ENCODE data around the gene KPNA2.
"Not testable (repeated sequence)": the region's sequence is repeated elsewhere in the genome, so short reads cannot be mapped to it uniquely, and the experiment has no call there.

The KPNA2 gene

GRCh38 chr17:68013385-68013784 is 22.1 kb upstream of the KPNA2 start:
- H3K27ac Mint-ChIP-seq = no peak overlapping the region
- peaks cover 8% of the 10 kb centered on the region for H3K4me1 Mint-ChIP-seq
- H3K4me3 Mint-ChIP-seq = no peak overlapping the region
- no peaks in the 10 kb centered on the region for H3K36me3 Mint-ChIP-seq
- no peak for ATAC-seq
- no peak for DNase-seq (ENCODE audit: low spot score in 2 of 2)
- H3K9me3 Mint-ChIP-seq = no peaks in the 10 kb centered on the region

- Mint-ChIP-seq H3K4me1 (peaks cover 17% of the 10 kb centered on the region), H3K9me3 (no peaks in the 10 kb centered on the region), H3K4me3 (no peak overlapping the region), H3K27ac (no peak overlapping the region), H3K36me3 (peaks cover 12% of the 10 kb centered on the region)
- no peak for ATAC-seq
- DNase-seq (ENCODE audit: low spot score in 2 of 2) = no peak
These were observed 20.3 kb upstream of the KPNA2 start for GRCh38 chr17:68015081-68015723.

- Mint-ChIP-seq H3K4me1 (peaks cover 15% of the 10 kb centered on the region), H3K27ac (no peak overlapping the region), H3K9me3 (no peaks in the 10 kb centered on the region), H3K4me3 (no peak overlapping the region), H3K36me3 (peaks cover 21% of the 10 kb centered on the region)
- DNase-seq (ENCODE audit: low spot score in 2 of 2) = no peak
- no peak for ATAC-seq
These were observed 18.7 kb upstream of the KPNA2 start for GRCh38 chr17:68016838-68017237.

GRCh38 chr17:68018493-68018892 is 17.0 kb upstream of the KPNA2 start:
- H3K4me3 Mint-ChIP-seq; H3K27ac Mint-ChIP-seq; H3K9me3 Mint-ChIP-seq; ATAC-seq; DNase-seq (ENCODE audit: low spot score in 2 of 2): not testable (repeated sequence)
- H3K36me3 Mint-ChIP-seq = peaks cover 21% of the 10 kb centered on the region
- H3K4me1 Mint-ChIP-seq = peaks cover 15% of the 10 kb centered on the region

GRCh38 chr17:68019336-68019674 is 16.2 kb upstream of the KPNA2 start:
- no peaks in the 10 kb centered on the region for H3K9me3 Mint-ChIP-seq
- H3K4me1 Mint-ChIP-seq = peaks cover 15% of the 10 kb centered on the region
- H3K4me3 Mint-ChIP-seq = peak overlapping the region; percentile 83
- ATAC-seq (no peak), DNase-seq (ENCODE audit: low spot score in 2 of 2) (no peak)
- peak overlapping the region; percentile 100 for H3K27ac Mint-ChIP-seq
- H3K36me3 Mint-ChIP-seq = peaks cover 21% of the 10 kb centered on the region

GRCh38 chr17:68019675-68020408 is 15.7 kb upstream of the KPNA2 start:
- ATAC-seq (peak; percentile 93), DNase-seq (ENCODE audit: low spot score in 2 of 2) (peak; percentile 99 to 100)
- peak overlapping the region; percentile 83 for H3K4me3 Mint-ChIP-seq
- H3K27ac Mint-ChIP-seq = peak overlapping the region; percentile 100
- H3K9me3 Mint-ChIP-seq = no peaks in the 10 kb centered on the region
- peaks cover 15% of the 10 kb centered on the region for H3K4me1 Mint-ChIP-seq
- peaks cover 21% of the 10 kb centered on the region for H3K36me3 Mint-ChIP-seq

GRCh38 chr17:68020409-68020756 is 15.2 kb upstream of the KPNA2 start:
- peaks cover 21% of the 10 kb centered on the region for H3K36me3 Mint-ChIP-seq
- H3K27ac Mint-ChIP-seq = peak overlapping the region; percentile 100
- peak overlapping the region; percentile 83 for H3K4me3 Mint-ChIP-seq
- H3K4me1 Mint-ChIP-seq = peaks cover 15% of the 10 kb centered on the region
- no peaks in the 10 kb centered on the region for H3K9me3 Mint-ChIP-seq
- ATAC-seq (no peak), DNase-seq (ENCODE audit: low spot score in 2 of 2) (no peak)

DNA sequence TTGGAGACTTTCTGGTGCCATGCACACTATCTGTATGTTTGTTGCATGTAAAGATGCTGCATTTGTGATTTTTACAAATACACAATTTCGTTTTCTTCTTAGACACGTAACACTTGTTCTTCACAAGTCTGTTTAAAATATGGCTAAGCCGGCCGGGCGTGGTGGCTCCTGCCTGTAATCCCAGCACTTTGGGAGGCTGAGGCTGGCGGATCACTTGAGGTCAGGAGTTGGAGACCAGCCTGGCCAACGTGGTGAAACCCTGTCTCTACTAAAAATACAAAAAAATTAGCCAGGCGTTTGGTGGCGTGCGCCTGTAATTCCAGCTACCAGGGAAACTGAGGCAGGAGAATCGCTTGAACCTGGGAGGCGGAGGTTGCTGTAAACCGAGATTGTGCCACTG is 14.7 kb upstream of the KPNA2 start:
- not testable (repeated sequence) for ATAC-seq; H3K9me3 Mint-ChIP-seq; DNase-seq (ENCODE audit: low spot score in 2 of 2)
- Mint-ChIP-seq H3K4me3 (peak overlapping the region; percentile 83), H3K4me1 (peaks cover 15% of the 10 kb centered on the region), H3K27ac (peak overlapping the region; percentile 100), H3K36me3 (peaks cover 21% of the 10 kb centered on the region)

DNA sequence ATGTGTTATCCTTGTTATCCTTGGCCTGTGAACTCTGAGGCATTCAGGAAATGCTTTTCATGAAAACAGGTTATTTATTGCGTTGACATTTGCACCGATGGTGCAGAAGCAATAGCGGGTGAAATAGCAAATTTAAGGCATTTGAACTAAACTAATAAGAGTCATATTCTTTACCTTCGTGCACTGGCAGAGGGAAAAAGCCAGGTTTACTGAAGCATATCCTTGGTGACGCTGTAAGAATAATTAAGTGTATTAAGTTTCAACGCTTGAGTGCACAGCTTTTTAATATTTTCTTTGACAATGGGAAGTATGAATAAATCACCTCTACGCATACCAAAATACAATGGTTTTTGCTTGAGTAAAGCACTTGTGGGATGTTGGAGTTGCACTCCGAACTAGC is 13.6 kb upstream of the KPNA2 start:
- H3K27ac Mint-ChIP-seq = no peak overlapping the region
- H3K4me3 Mint-ChIP-seq = no peak overlapping the region
- no peak for DNase-seq (ENCODE audit: low spot score in 2 of 2)
- no peak for ATAC-seq
- H3K9me3 Mint-ChIP-seq = no peaks in the 10 kb centered on the region
- H3K36me3 Mint-ChIP-seq = peaks cover 21% of the 10 kb centered on the region
- H3K4me1 Mint-ChIP-seq = peaks cover 15% of the 10 kb centered on the region

DNA sequence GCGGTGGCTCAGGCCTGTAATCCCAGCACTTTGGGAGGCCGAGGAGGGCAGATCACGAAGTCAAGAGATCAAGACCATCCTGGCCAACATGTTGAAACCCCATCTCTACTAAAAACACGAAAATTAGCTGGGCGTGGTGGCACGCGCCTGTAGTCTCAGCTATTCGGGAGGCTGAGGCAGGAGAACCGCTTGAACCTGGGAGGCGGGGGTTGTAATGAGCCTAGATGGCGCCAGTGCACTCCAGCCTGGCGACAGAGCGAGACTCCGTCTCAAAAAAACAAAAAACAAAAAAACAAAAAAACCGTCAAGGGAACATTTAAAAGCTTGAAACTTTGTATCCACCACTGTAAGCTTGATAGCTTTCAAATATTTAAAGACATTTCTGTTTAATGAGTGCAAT is 13.0 kb upstream of the KPNA2 start:
- not testable (repeated sequence) for H3K27ac Mint-ChIP-seq; H3K4me3 Mint-ChIP-seq; DNase-seq (ENCODE audit: low spot score in 2 of 2); H3K9me3 Mint-ChIP-seq; ATAC-seq
- peaks cover 15% of the 10 kb centered on the region for H3K4me1 Mint-ChIP-seq
- peaks cover 21% of the 10 kb centered on the region for H3K36me3 Mint-ChIP-seq

GRCh38 chr17:68029512-68030215 is 5.9 kb upstream of the KPNA2 start:
- ATAC-seq (no peak), DNase-seq (ENCODE audit: low spot score in 2 of 2) (no peak)
- H3K4me3 Mint-ChIP-seq = no peak overlapping the region
- no peaks in the 10 kb centered on the region for H3K36me3 Mint-ChIP-seq
- H3K27ac Mint-ChIP-seq = no peak overlapping the region
- no peaks in the 10 kb centered on the region for H3K9me3 Mint-ChIP-seq
- H3K4me1 Mint-ChIP-seq = no peaks in the 10 kb centered on the region

- Mint-ChIP-seq H3K9me3 (no peaks in the 10 kb centered on the region), H3K36me3 (peaks cover 38% of the 10 kb centered on the region), H3K4me3 (no peak overlapping the region), H3K4me1 (peaks cover 15% of the 10 kb centered on the region), H3K27ac (no peak overlapping the region)
- ATAC-seq (no peak), DNase-seq (ENCODE audit: low spot score in 2 of 2) (no peak)
These were observed 1.7 kb upstream of the KPNA2 start for GRCh38 chr17:68033636-68034451.

- no peaks in the 10 kb centered on the region for H3K9me3 Mint-ChIP-seq
- no peak for ATAC-seq
- no peak overlapping the region for H3K27ac Mint-ChIP-seq
- H3K4me1 Mint-ChIP-seq = peaks cover 15% of the 10 kb centered on the region
- H3K4me3 Mint-ChIP-seq = peak overlapping the region; percentile 82
- peaks cover 44% of the 10 kb centered on the region for H3K36me3 Mint-ChIP-seq
- no peak for DNase-seq (ENCODE audit: low spot score in 2 of 2)
These were observed 1.1 kb upstream of the KPNA2 start for GRCh38 chr17:68034452-68034776.

GRCh38 chr17:68035131-68035522 is 408 bp upstream of the KPNA2 start:
- peak overlapping the region; percentile 90 for H3K27ac Mint-ChIP-seq
- peaks cover 15% of the 10 kb centered on the region for H3K4me1 Mint-ChIP-seq
- H3K36me3 Mint-ChIP-seq = peaks cover 51% of the 10 kb centered on the region
- peak; percentile 89 for ATAC-seq
- H3K9me3 Mint-ChIP-seq = no peaks in the 10 kb centered on the region
- DNase-seq (ENCODE audit: low spot score in 2 of 2) = peak; percentile 72 to 89
- H3K4me3 Mint-ChIP-seq = peak overlapping the region; percentile 82
